HG02588 (cell line): ENCODE measurements around the gene TUBB2A.
A peak's percentile ranks its signal among the peaks of the same experiment; 100 is the strongest.
"Not testable (repeated sequence)": the region's sequence is repeated elsewhere in the genome, so short reads cannot be mapped to it uniquely, and the experiment has no call there.

Experiments
- ATAC-seq: cut with Tn5 transposase; IDR thresholded peaks from one replicate; pipeline ENCODE4 v1.9.1; 2021; ENCODE audit warnings: mild to moderate bottlenecking, moderate library complexity; ENCODE audit not compliant: unreplicated experiment

TUBB2A gene

DNA sequence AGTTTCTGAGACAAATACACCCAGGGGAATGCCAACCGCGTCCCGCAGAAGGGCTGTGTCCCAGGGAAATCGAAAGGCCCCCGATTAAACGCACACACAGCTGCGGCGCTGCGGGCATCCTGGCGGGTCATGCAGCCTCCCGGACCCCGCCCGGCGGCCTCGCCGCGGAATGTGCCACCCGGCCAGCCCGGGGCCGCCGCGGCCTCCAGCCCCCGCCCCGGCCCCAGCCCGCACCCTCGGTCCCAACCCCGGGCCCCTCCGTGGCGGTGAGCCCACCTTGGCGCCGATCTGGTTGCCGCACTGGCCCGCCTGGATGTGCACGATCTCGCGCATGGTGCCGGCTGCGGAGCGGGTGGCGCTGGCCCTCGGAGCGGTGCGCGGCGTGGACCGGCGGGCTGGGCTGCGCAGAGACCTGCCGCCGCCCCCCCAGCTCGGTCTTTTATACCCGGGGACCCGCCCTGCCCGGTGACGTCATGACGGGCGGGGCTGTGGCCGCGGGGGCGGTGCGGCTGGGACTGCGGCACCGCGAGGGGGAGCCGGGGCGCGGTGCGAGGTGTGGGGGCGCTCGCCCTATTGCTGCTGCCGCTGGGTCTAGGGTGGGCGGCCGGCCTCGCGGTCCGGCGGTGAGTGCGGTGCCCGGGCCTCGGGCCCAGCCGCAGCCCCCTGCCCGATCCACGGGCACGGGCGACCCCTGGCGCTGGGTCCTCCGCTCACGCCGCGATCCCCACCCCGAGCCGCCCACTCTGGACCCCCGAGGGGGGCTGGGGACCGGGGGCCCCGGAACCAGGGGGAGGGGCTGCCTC is at the start of gene TUBB2A:
TUBB2A (minus strand) TSS at position 414 of the 803 bp plus-strand sequence; CDS start at position 333, 81 bp downstream.
- peak; percentile 83 for ATAC-seq

DNA sequence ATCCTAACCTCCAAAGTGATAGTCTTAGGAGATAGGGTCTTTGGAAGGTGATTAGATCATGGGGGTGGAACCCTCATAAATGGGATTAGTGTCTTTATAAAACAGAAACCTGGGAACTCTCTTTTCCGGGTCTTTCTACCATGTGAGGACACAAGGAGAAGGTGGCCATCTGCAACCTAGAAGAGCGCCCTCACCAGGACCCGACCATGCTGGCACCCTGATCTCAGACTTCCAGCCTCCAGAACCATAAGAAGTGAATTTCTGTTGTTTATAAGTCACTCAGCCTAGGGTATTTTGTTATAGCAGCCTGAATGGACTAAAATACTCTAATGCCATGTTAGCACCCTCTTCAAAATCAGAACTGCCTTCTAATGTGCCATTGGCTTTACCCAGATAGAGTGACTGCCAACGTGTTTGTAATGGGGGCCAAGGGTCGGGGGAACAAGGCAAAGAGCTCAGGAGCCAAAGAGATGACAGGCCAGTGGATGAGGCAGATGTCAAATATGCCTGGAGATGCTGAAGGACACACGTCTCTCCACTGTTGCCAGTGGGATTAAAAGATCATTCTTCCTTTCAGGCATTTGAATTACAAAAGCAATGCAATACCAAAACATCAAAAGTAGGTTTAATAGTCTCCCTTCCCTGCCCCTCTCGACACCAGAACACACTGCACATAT is 49.1 kb upstream of the TUBB2A start:
- ATAC-seq: no peak

DNA sequence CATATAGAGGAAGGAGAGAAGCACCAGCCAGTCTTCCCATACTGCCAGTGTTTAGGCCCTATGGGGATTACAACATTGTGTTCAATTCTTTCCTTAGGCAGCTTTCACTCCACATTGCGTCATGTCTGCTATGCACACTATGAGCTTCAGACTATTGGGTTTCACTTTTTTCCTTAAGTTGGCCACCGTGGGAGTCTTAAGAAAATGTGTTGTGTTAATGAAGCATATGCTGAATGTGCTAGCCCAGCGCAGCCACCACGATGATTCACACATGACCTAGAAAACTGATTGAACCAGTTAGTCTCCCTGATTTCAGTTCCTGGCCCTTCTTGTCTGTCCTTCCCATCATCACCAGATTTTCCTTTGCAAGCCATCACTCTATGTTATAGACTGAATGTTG is 48.6 kb upstream of the TUBB2A start:
- no peak for ATAC-seq

DNA sequence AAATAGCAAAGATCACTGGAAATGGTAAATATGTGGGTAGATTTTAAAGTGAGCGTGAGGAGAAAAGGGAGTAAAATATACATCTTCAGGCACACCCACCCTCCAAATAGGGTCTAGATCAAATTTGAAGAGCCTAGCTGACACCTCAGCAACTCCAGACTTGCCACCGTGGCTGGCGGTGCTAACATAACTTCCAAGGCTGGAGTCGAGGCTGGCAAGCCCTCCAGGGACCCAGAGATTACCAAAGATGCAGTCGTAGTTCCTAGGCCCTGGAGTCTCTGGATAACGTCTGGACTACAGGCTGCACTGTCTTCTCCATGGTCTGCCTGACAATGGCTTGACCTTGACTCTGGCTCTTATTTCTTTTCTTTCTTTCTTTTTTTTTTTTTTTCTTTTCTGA is 47.6 kb upstream of the TUBB2A start:
- no peak for ATAC-seq

DNA sequence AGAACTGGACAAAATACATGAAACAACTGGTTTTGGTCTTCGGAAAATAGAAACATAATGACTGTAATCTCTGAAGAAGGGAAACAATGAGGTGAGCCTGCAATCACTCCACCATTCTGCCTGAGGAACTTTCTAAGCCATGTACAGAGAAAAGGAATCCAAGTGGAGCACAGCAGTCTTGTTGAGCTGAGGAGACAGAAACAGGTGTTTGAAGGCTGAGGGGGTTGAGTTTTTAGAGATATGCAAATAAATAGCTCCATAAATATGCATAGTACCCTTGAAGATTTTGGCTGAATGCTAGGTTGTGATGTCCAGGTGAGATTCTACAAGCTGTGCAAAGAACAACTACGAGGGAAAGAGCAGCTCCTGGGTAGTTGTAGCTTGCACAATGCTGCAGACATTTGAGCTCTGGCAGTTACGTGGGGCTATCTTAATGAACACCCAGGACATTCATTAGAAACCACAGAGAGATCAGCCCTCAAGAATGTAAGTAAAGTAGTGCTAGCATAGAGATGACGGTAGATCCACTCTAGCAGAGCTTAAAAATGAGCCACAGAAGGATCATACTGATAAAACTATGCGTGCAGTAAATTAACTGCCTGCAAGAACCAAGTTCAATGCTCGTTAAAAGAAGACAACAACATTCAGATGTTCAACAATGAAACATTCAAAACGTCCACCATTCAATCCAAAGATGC is 45.8 kb upstream of the TUBB2A start:
- no peak for ATAC-seq

DNA sequence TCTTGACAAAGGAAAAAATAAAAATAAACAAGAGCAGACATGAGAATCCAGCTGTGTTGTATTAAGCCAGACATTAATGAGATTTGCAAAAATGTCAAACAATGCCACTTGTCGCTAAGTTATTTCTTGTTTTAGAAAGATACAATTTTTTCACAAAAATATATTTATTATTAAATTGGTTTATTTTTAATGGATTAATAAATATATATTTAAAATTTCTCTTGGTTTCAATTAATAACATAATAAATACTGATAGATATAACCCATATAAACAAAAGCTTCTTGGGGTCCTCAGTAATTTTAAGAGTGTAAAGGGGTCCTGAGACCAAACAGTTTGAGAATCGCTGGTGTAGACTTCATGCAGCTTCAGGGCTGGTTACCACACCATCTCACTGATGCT is 44.0 kb upstream of the TUBB2A start:
- ATAC-seq: no peak

DNA sequence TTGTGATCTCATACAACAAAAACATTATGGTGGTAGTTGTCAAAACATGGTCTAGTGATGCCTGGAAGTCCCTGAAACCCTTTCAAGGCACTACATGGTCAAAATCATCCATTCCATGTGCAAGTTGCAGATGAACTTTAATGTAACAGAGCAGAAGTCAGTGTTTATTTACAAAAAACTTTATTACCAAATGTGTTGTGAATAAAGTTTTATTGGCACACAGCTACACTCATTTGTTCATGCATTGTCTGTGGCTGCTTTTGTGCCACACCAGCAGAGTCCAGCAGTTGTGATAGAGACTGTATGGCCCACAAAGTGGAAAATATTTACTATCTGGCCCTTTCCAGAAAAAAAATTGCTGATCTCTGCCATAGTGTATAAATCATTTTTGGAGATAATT is 43.3 kb upstream of the TUBB2A start:
- ATAC-seq: no peak

DNA sequence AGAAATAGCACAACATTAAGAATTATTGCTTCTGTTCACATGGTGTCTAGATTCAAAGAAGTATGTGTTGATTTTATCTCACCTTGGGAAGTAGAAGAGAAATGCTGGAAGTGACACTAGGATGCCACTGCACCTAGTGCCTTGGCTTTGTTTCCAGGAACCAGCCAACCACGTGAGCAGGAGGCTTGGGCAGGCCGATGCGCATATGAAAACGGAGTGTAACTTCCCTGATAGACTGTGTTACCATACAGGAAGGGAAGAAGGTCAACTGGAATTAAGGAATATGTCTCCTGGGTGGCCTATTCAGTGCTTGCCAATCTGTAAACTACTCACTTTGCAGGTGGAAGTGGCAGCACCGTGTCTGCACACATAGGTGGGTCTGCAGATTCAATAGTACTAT is 42.0 kb upstream of the TUBB2A start:
- ATAC-seq: no peak

DNA sequence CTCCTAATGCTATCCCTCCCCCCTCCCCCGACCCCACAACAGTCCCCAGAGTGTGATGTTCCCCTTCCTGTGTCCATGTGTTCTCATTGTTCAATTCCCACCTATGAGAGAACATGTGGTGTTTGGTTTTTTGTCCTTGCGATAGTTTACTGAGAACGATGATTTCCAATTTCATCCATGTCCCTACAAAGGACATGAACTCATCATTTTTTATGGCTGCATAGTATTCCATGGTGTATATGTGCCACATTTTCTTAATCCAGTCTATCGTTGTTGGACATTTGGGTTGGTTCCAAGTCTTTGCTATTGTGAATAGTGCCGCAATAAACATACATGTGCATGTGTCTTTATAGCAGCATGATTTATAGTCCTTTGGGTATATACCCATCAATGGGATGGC is 40.4 kb upstream of the TUBB2A start:
- ATAC-seq: not testable (repeated sequence)

DNA sequence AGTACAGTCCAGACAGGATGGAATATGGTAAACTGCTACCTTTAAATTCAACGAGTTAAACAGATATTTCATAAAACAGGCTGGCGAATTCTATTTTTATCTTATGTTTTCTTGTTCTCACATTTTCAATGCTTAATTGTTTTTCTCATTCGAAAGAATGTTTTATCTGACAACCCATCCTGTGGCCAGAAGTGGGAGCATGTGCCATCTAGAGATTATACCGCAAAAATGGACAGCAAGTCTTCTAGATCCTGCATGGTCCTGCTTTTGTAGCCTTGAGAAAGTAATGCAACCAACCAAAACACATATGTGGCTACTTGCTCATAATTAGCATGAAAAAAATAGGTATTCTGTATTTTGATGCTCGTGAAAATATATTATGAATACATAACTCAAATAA is 39.4 kb upstream of the TUBB2A start:
- no peak for ATAC-seq

DNA sequence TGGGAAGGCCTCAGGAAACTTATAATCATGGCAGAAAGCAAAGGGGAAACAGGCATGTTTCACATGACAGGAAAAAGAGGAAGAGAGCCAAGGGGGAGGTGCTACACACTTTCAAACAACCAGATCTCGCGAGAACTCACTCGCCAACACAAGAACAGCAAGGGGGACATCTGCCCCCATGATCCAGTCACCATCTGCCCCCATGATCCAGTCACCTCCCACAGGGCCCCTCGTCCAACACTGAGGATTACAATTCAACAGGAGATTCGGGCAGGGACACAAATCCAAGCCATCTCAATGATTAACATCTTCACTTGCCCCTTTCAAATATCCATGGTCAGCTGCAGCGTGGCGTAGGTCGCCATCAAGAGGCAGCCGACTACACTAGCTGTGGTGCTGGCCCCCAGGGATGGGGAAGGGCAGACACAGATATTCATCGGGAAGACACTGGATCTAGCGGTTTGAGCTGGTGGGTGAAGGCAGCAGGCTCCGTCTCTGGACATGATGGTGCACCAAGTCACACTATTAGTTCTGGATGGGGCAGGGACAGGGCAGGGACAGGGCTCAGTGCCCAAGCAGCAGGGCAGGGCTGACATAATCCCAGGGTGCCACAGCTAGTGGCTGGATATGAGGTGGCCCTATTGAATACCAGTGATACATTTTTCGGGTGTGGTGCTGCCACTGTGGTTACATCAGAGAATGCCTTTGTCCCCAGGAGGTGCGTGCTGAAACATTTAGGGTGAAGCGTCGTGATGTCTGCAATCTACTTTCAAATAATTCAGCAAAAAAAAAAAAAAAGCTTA is 38.6 kb upstream of the TUBB2A start:
- no peak for ATAC-seq

DNA sequence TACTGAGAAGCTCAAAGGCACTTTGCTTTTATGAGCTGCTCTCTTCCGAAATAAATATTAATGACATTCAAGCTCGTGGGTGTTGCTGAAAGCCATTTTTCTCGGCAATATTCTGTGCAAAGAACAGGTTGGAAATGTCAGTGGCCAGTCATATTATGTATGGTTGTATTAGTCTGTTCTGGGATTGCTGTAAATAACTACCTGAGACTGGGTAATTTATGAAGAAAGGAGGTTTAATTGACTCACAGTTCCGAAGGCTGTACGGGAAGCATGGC is 38.0 kb upstream of the TUBB2A start:
- ATAC-seq: no peak

DNA sequence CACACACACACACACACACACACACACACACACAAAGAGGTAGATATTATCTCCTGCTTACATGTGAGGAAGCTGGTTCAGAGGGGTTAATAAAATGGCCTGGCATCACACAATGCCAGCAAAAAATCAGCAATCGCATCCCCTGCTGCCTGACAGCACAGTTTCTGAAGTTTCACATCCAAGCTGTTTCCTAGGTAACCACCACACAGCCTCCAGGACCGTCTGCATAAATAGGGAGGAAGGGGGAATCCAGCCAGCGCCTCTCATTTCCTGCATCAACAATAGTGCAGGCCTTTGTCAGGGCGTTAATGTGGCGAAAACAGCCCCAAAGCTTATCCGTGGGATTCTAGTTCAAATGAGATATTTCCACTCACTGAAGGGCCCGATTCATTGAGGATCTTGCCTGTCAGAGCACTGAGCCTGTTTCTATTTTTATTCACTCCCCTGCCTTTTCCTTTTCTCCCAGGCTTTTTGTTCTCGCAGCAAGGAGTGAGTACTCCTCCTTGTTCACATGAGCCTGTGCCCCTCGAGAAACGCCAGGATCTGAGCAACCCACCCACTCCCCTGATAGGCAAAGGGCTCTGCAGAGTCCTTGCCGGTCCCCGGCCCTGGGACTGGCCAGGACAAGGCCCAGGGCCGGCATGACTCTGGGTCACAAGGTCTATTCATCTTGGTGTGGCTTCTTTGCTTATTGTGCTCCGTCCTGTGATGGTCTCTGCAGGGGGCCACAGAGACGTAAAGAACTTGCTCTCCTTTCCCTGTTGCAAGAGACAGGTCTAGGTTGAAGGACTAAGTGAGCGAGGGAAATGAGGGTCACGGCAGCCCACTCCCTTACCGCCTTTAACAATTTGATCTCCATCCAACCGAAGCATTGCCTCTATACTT is 37.4 kb upstream of the TUBB2A start:
- ATAC-seq: no peak

DNA sequence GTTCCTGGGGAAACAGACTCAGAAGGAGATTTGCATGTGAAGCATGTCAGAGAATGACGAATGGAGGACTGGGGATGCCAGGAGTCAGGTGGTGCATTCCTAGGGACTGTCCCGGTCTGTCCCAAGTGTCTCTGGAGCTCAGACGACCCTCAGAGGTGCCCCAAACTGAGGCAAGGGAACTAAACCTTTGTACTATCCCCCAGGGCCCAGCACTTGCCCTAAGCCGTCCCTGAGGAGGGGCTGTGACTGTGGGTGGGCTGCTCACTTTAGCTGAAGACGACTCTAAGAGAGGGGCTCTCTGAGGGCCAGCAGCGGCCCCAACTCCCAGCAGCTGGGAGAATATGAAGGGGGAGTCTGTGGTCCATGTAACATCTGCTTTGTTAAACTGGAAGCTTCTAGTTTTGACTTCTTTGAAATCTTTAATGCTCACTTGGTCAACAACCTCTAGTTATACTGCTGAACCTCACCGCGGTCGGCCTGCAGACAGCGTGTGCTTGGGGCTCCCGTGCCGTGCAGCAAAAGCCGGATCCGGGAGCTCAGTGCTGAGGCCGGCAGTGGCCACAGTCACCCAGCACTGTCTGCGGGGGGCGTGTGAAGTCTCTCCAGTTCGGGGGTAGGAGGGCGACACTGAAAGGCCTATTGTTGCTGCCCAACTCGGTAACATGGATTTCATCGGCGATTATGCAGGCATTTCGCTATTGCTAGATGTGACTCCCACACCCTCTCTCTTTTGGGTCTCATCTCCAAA is 35.9 kb upstream of the TUBB2A start:
- ATAC-seq: no peak

DNA sequence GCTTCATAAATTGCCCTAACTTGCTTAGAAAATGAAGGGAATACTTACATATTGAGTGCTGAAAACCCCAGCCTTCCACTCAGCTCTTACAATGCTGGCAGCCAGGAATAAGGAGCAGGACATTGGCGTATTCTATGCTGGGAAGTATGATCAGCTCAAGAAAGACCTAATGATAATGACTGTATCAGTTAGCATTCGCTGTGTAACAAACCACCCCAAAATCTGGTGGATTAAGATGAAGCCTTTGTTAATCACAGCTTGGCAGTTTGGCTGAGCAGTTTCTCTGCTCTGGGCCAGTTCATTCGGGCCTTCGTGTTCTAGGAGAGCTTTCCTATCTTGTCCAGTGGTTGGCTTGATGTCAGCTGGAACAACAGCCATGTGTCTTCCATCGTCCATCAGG is 33.4 kb upstream of the TUBB2A start:
- ATAC-seq: no peak

DNA sequence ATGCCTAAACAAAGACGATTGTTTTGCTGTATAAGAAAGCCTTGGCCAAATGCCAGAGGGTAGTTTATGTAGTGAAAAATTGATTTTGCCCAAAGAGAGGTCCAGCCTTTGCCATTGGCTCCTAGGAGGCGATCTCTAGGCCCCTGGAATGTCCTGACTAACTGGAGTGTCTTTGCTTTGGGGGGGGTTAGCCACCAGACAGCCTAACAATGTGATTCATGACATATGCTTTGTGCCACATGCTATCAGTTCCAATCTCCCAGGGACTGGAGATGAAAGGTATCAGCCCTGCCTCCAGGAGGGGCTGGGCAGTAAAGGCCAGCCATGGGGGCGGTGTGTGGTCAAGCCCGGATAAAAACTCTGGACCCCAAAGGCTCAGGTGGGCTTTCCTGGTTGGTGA is 32.7 kb upstream of the TUBB2A start:
- no peak for ATAC-seq

DNA sequence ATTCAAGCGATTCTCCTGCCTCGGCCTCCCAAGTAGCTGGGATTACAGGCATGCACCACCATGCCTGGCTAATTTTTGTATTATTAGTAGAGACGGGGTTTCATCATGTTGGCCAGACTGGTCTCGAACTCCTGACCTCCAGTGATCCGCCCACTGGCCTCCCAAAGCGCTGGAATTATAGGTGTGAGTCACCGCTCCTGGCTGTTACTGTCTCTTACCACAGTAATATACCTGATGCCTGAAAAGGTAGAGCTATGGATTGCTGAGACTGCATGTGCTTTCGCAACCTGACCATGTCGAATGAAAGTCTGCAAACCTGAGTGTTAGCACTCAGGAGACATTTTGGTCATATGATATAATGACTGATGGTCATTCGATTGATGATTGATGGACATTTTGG is 31.8 kb upstream of the TUBB2A start:
- ATAC-seq: not testable (repeated sequence)

DNA sequence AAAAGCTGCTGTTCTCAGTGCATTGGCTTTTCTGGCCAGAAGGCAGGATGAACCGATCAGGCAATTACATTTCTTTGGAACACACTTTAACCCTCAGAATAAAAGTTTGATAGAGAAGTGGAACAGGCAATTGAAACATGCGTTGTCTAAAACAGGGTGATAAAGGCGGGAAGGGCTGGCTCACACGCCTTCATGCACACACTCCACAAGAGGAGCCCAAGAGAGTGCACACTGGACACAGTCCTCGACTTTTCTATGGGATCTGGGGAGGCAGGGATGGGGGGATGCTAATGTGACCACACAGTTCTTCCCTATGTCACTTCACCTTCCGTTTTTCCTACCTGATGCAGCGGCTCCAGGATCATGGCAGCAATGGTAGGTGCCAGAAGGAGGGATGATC is 30.9 kb upstream of the TUBB2A start:
- ATAC-seq: no peak

DNA sequence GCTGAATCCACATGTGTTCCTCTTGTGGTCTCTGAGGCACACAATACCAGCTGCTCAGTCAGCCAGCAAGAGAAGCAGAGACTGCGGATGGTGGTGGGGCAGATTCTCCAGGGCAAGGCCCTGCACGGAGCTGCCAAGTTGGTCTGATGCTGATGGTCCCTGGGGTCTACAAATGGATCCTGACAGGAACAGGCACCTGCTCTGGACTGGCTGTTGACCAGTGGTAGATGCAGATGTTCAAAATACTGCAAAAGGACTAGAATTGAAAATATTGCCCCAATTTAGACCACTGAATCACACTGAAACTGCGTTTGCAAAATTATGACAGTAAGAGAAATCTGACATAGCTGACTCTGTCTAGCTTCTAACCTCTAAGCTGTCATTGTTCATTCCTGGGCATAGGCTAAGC is 29.6 kb upstream of the TUBB2A start:
- no peak for ATAC-seq

DNA sequence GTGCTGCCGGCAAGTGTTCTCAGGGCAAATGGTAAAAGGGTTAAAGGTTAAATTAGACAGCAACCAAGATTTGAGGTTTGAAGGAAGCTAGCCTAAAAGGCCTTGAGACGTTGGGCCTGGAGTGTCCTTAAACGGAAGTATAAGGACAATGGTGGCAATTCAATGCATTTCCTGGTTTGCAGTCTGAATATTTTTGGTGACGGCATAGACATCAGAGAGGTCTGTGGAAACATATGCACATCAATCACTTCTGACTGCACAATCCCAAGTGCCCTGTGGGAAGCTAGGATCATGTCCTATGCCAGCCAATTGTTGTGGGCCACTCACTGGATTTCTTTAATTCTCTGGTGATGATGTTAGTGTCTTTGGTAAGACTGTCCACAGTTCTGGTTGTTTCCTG is 25.7 kb upstream of the TUBB2A start:
- ATAC-seq: no peak
